ENCODE data around the gene CITED4.

DNA sequence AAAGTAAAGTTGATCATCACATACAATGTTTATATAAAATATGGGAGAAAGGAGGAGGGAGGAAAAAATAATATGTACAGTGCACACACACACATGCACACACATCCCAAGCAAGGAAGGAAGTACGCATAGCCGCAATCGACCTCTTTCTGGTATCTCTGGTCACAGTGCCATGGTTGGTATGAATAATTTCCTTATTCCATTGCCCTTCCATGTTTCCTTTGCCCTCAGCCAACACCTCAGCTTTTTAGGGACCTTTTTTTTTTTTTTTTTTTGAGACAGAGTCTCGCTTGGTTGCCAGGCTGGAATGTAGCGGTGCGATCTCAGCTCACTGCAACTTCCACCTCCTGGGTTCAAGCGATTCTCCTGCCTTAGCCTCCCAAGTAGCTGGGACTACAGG is 20.6 kb downstream of the CITED4 start:
- TF ChIP-seq, protein P1, sequence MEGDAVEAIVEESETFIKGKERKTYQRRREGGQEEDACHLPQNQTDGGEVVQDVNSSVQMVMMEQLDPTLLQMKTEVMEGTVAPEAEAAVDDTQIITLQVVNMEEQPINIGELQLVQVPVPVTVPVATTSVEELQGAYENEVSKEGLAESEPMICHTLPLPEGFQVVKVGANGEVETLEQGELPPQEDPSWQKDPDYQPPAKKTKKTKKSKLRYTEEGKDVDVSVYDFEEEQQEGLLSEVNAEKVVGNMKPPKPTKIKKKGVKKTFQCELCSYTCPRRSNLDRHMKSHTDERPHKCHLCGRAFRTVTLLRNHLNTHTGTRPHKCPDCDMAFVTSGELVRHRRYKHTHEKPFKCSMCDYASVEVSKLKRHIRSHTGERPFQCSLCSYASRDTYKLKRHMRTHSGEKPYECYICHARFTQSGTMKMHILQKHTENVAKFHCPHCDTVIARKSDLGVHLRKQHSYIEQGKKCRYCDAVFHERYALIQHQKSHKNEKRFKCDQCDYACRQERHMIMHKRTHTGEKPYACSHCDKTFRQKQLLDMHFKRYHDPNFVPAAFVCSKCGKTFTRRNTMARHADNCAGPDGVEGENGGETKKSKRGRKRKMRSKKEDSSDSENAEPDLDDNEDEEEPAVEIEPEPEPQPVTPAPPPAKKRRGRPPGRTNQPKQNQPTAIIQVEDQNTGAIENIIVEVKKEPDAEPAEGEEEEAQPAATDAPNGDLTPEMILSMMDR (IDR thresholded peaks at IDR 0.05; ENCODE audit: poor library complexity, severe bottlenecking) = no peak
- TF ChIP-seq RAD21 (conservative IDR thresholded peaks at IDR 0.05) = no peak
- TF ChIP-seq, protein P2, sequence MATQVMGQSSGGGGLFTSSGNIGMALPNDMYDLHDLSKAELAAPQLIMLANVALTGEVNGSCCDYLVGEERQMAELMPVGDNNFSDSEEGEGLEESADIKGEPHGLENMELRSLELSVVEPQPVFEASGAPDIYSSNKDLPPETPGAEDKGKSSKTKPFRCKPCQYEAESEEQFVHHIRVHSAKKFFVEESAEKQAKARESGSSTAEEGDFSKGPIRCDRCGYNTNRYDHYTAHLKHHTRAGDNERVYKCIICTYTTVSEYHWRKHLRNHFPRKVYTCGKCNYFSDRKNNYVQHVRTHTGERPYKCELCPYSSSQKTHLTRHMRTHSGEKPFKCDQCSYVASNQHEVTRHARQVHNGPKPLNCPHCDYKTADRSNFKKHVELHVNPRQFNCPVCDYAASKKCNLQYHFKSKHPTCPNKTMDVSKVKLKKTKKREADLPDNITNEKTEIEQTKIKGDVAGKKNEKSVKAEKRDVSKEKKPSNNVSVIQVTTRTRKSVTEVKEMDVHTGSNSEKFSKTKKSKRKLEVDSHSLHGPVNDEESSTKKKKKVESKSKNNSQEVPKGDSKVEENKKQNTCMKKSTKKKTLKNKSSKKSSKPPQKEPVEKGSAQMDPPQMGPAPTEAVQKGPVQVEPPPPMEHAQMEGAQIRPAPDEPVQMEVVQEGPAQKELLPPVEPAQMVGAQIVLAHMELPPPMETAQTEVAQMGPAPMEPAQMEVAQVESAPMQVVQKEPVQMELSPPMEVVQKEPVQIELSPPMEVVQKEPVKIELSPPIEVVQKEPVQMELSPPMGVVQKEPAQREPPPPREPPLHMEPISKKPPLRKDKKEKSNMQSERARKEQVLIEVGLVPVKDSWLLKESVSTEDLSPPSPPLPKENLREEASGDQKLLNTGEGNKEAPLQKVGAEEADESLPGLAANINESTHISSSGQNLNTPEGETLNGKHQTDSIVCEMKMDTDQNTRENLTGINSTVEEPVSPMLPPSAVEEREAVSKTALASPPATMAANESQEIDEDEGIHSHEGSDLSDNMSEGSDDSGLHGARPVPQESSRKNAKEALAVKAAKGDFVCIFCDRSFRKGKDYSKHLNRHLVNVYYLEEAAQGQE (IDR thresholded peaks at IDR 0.05; ENCODE audit: borderline replicate concordance) = no peak
- TF ChIP-seq EP300 (conservative IDR thresholded peaks at IDR 0.05; ENCODE audit: poor library complexity, severe bottlenecking) = no peak
- no peak for TF ChIP-seq EZH2 (IDR thresholded peaks at IDR 0.05; ENCODE audit: borderline replicate concordance, insufficient read depth, low read length, poor library complexity, severe bottlenecking)
- no peak for TF ChIP-seq POLR2AphosphoS5 (IDR thresholded peaks at IDR 0.05)
